GM19324 (cell line): ENCODE data around the gene TSSK3.
"Not testable (repeated sequence)": the region's sequence is repeated elsewhere in the genome, so short reads cannot be mapped to it uniquely, and the experiment has no call there.

ENCODE experiments used
- ATAC-seq: cut with Tn5 transposase; IDR thresholded peaks from one replicate; pipeline ENCODE4 v1.9.1; 2021; ENCODE audit warnings: mild to moderate bottlenecking, moderate library complexity; ENCODE audit not compliant: unreplicated experiment, low FRiP score

TSSK3 gene

DNA sequence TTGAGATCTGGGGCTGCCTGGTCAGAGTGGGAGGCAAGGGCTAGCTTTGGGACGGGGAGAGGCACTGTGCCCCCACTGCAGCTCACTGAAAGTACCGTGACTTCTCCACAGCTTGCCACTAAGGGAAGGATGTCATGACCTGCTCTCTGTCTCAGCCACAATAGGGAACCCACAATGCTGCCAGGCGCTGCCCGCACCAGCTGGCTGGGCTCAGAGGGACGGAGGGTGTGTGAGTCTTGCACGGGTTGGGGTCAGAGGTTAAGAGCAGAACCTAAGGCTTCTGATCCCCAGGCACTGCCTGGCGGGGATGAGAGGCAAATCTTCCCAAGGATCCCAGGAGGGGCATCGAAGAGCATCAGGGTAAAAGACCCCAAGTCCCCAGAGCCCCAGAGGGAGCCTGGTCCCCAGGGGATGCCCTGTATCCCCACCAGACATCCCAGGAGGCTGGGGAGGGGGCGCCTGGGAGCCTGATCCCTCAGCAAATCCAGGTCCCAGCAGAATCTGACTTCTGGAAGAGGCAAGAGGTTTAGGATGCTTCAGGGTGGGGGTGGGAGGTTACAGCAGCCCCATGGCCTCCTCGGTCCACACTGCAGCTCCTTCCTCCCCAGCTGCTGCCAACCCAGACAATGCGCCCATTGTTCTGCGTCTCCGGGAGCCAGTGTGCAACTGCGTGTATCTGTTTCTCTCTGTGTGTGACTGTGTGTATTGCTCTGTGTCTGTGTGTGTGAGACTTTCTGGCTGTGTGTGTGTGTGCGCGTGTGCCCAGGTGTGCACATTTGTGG lies 24.3 kb upstream of the TSSK3 start:
- ATAC-seq = no peak

GRCh38 chr1:32338637-32339145 lies 23.6 kb upstream of the TSSK3 start:
- no peak for ATAC-seq

- ATAC-seq = no peak
These were observed 22.9 kb upstream of the TSSK3 start for GRCh38 chr1:32339363-32339978.

GRCh38 chr1:32341186-32341757 lies 21.1 kb upstream of the TSSK3 start:
- ATAC-seq = no peak

GRCh38 chr1:32341971-32342370 lies 20.4 kb upstream of the TSSK3 start:
- no peak for ATAC-seq

GRCh38 chr1:32342704-32343103 lies 19.6 kb upstream of the TSSK3 start:
- ATAC-seq = no peak

- no peak for ATAC-seq
These were observed 17.0 kb upstream of the TSSK3 start for GRCh38 chr1:32345289-32345827.

DNA sequence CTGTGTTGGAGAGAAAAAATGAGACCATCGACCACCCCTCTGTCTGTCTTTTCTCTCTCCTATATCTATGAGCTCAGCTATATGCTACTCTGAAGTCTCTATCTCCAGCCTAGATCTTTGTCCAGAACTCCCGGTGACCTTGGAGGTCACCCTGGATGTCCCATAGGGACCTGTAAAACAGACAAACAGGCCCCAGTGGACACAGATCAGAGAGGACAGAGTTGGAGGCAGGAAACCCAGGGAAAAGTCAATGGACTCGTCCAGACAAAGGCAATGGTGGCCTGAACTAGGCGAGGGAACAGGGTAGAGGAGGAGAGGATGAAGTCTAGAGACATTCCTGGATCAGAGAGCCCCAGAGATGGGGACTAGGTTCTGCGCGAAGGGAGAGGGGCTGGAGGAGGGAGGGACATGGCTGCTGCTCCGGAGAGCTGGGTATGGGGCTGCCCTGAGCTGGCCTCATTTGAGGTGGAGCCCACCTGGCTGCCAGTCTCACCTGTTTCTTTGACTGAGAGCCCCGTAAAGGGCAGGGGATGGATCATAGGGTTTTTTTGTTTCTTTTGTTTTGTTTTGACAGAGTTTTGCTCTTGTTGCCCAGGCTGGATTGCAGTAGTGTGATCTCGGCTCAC lies 15.7 kb upstream of the TSSK3 start:
- ATAC-seq = no peak

GRCh38 chr1:32349211-32349708 lies 13.1 kb upstream of the TSSK3 start:
- no peak for ATAC-seq

DNA sequence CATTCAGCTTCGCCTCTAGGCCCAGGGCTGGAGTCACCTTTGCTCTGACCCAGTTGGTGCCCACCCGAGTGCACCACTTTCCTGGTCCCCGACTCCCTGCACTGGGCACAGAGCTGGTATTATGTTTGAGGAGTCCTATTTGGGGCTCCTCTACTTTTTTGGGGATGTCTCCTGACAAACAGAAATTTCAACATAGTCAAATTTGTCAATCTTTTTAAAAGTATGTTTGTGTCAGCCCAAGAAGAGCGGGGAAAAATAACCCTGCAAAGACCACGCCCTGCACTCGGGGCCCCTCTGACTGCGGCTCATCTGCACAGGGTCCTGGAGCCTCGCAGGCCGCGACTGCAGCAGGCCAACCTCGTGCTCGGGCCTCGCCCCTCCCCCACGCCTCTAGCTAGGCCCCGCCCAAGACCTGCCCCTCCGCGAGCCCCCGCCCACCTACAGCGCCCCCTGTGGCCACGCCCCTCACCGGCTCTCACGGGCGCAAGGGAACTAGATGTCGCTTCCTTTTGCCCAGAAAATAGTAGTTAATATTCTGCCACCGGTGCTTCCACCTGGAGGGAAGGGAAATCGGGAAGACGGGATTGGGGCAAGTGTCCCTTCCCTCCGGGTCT lies 11.4 kb upstream of the TSSK3 start:
- ATAC-seq = peak; percentile 35

DNA sequence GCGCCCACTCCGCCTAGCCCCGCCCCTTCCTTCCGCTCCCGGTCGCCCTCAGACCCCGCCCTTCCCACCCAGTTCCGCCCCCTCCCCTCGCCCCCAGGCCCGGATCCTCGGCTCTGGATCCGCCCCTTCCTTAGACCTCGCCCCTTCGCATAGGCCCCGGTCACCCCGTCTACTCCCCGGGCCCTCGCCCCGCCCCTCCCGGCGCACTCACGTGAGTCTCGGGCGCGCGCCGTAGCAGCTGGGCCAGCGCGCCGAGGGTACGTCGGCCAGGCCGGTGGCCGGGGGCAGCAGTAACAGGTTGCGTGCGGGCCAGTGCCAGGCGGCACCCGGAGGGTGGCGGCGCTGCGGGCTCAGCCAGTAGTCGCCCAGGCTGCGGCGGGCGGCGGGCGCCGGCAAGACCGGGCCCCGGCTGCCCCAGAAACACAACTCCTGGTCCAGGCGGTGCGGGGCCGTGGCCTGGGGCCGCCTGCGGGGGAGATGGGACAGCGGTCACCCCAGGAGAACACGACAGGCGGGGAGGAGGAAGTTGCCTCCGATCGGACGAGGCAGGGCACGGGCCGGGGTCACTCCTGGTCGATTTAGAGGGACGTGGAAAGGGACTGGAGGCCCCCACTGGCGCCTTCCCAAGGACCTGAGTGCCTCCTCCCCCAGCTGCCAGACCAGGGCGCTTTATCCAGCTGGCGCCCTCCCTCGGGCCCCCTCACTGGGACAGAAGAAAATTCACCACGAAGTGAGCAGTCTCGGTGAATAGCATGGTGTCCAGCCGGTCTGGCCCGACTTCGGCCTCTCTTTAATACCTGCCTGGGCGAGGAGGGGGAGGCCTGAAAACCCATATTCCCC lies 10.7 kb upstream of the TSSK3 start:
- peak; percentile 91 for ATAC-seq

DNA sequence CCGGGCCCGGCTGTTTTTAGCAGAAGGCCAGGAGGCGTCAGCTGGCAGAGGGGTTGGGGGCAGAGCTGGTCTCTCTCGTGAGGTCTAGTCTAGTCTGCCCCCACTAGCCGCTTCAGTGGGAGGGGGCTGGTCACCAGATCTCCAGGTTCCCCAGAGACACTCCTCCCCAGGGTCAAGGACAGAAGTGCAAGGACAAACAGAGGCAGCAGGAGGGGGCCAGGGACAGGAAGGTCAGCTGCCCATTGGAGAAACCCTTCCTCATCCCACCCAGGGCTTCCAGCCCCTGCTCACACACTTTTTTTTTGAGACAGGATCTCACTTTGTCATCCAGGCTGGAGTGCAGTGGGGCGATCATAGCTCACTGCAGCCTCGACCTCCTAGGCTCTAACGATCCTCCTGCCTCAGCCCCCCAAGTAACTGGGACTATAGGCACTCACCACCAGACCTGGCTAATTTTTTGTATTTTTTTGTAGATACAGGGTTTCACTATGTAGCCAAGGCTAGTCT lies 10.0 kb upstream of the TSSK3 start:
- ATAC-seq = no peak

DNA sequence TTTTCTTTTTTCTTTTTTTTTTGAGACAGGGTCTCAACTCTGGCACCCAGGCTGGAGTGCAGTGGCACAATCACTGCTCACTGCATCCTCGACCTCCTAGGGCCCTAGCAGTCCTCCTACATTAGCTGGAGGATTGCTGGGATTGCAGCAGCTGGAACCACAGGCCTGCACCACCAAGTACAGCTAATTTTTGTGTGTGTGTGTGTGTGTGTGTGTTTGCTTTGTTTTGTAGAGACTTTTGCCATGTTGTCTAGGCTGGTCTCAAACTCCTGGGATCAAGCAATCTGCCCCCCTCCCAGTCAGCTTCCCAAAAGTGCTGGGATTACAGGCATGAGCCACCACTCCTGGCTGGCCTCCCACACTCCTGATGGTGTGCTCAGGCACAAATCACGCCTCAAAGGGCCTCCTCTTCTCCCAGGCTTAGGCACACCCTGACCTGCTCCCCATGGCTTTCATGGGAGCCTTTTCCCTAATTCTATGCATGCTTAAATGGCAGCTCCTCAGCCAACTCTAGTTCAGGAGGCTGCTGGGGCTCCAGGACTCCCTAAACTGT lies 9.4 kb upstream of the TSSK3 start:
- ATAC-seq = no peak

DNA sequence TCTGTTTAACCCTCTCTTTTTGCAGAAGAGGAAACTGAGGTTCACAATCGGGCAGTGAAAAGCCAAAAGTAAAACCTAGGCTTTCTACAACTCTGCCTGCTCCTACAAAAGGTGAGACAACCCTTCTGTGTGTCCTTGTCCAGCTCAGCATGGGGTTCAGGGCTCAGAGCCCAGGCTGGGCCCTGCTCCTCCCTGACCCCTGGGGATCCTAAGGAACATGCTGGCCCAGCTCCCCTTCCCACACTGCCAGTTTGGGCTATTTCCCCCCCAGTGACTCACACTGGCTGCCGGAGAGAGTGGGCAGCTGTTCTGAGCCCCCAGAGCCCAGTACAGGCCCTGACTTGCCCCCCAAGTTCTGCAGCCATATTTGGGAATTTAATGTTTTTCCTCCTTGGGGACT lies 8.9 kb upstream of the TSSK3 start:
- no peak for ATAC-seq

DNA sequence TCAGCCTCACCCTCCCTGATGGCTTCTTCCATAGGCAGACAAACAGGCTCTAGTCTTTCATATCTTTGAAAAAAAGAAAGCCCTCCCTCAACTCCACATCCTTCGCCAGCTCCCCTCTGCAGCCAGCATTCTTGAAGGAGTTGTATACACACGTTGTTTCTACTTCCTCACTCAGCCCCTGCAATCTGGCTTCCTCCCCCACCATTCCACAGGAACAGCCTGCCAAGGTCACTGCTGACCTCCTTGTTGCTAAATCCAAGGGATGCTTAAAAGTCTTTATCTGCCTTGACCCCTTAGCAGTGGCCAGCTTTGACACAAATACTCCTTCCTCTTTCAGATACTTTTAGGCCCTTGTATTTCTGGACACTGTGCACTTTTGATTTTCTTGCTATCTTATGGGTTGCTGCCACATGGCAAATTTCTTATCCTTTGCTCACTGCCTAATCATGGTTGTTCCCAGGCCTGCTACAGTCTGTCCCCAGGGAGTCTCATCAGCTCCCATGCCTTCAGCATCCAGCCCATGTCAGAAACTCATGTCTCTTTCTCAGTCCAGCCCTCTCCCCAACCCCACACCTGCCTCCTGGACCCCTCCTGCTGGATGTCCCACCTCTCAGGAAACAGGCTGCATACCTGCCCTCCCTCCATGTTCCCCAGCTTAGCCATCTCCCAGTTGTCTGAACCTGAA lies 8.3 kb upstream of the TSSK3 start:
- ATAC-seq = no peak

GRCh38 chr1:32355778-32356177 lies 6.6 kb upstream of the TSSK3 start:
- not testable (repeated sequence) for ATAC-seq

DNA sequence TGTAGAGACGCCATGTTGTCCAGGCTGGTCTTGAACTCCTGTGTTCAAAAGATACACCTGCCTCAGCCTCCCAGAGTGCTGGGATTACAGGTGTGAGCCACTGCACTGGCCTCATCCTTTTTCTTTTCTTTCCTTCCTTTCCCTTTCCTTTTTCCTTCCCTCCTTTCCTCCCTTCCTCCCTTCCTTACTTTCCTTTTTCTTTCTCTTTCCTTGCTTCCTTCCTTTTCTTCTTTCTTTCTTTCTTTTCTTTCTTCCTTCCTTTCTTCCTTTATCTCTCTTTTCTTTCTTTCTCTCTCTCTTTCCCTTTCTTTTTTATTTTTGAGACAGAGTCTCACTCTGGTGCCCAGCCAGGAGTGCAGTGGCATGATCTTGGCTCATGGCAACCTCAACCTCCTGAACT lies 5.9 kb upstream of the TSSK3 start:
- ATAC-seq = no peak

- ATAC-seq = no peak
These were observed 4.7 kb upstream of the TSSK3 start for GRCh38 chr1:32357614-32358013.
